A549 (cell line): Measurements from ENCODE around the gene ISCA2. TPM values are rescaled to one million over a fixed set of nuclear protein-coding genes. Genes with fewer than 3 reads are reported as not detected.

Experiments used
- ATAC-seq, 2 experiments: fragments of 200-7000 bp in 1 of 2; fragments of >200 bp in 1 of 2; cut with Nextera tagmentation in 1 of 2; cut with Tn5 transposase in 1 of 2; 3 replicates each; pipeline versions ENCODE4 v1.8.0 to v1.9.1; 2018 to 2020; ENCODE audit warnings: mild to moderate bottlenecking in 1 of 2, moderate library complexity in 1 of 2
- CTCF ChIA-PET: fragments of 300-600 bp; sonication (Branson Sonifier 250); formaldehyde crosslinking; extraction: SDS; loops from one replicate; lab custom pipeline; 2021; ENCODE audit warnings: antibody characterized with exemption, inconsistent platforms; lab: Yijun Ruan, JAX
- POLR2A ChIA-PET: fragments of 350-600 bp; formaldehyde crosslinking; extraction: SDS; loops from one replicate; lab custom pipeline; 2021; ENCODE audit warnings: antibody characterized with exemption, inconsistent platforms; lab: Yijun Ruan, JAX
- DNase-seq, 2 experiments: peaks; one replicate each; pipeline versions ENCODE4 v3.0.0 to v3.0.0-alpha.2; 2011 to 2016; ENCODE audit warnings: low read depth in 1 of 2, low spot score in 1 of 2
- FAIRE-seq: peaks from 2 replicates; lab custom pipeline; 2011; peaks lifted over from hg19 to GRCh38; lab: Jason Lieb, UNC
- H3K27ac ChIP-seq, 2 experiments: fragments of >200 bp; sonication (Bioruptor Twin); formaldehyde crosslinking; 3 replicates each; pipeline ENCODE4 v1.5.1; 2016 to 2017
- H3K4me1 ChIP-seq: fragments of >200 bp; sonication (Bioruptor Twin); formaldehyde crosslinking; 3 replicates; pipeline ENCODE4 v1.6.1; 2016
- H3K4me2 ChIP-seq: fragments of >200 bp; sonication (Bioruptor Twin); formaldehyde crosslinking; 3 replicates; pipeline ENCODE4 v1.6.1; 2016
- H3K4me3 ChIP-seq: fragments of >200 bp; sonication (Bioruptor Twin); formaldehyde crosslinking; 3 replicates; pipeline ENCODE4 v1.5.1; 2016
- H3K9me3 ChIP-seq: fragments of >200 bp; sonication (Bioruptor Twin); formaldehyde crosslinking; 3 replicates; pipeline ENCODE4 v1.6.1; 2016
- BHLHE40 ChIP-seq: IDR thresholded peaks from 2 replicates; pipeline ENCODE4 v1.6.1; 2012; ENCODE audit warnings: low read depth, low read length, inconsistent platforms
- CBX2 ChIP-seq: fragments of 200-600 bp; sonication (generic); IDR thresholded peaks from 2 replicates; pipeline ENCODE4 v1.6.1; 2016; ENCODE audit warnings: low read depth, mild to moderate bottlenecking, borderline replicate concordance
- CEBPB ChIP-seq, 2 experiments: fragments of >200 bp in 1 of 2; sonication (Bioruptor Twin) in 1 of 2; formaldehyde crosslinking in 1 of 2; IDR thresholded peaks; 2 replicates each; pipeline ENCODE4 v1.6.1; 2012 to 2016
- CHD2 ChIP-seq: fragments of 150-350 bp; IDR thresholded peaks from 2 replicates; pipeline ENCODE4 v1.6.1; 2014; ENCODE audit warnings: low read length; ENCODE audit not compliant: partially characterized antibody
- CHD4 ChIP-seq: fragments of 200-600 bp; sonication (generic); IDR thresholded peaks from 2 replicates; pipeline ENCODE4 v1.6.1; 2016; ENCODE audit warnings: antibody characterized with exemption, mild to moderate bottlenecking, borderline replicate concordance
- CTCF ChIP-seq: fragments of >200 bp; sonication (Bioruptor Twin); formaldehyde crosslinking; IDR thresholded peaks from 3 replicates; pipeline ENCODE4 v1.5.1; 2016
- ELK1 ChIP-seq: fragments of 150-350 bp; IDR thresholded peaks from 2 replicates; pipeline ENCODE4 v1.6.1; 2014; ENCODE audit warnings: low read depth, mild to moderate bottlenecking, low read length
- EP300 ChIP-seq, 2 experiments: fragments of >200 bp; sonication (Bioruptor Twin); formaldehyde crosslinking; IDR thresholded peaks; 2 replicates in 1 of 2; 3 replicates in 1 of 2; pipeline ENCODE4 v1.6.1; 2016 to 2017
- ESRRA ChIP-seq: fragments of 150-350 bp; IDR thresholded peaks from 2 replicates; pipeline ENCODE4 v1.6.1; 2014; ENCODE audit warnings: mild to moderate bottlenecking, low read length, borderline replicate concordance
- FOSB ChIP-seq: fragments of 250-450 bp; sonication (Bioruptor Pico); IDR thresholded peaks from 2 replicates; pipeline ENCODE4 v1.5.0; 2020; ENCODE audit warnings: mild to moderate bottlenecking, moderate library complexity
- HES2 ChIP-seq: fragments of >200 bp; sonication (Bioruptor Twin); formaldehyde crosslinking; IDR thresholded peaks from 2 replicates; pipeline ENCODE4 v1.6.1; 2016
- HEYL ChIP-seq: fragments of 250-450 bp; sonication (Bioruptor Pico); IDR thresholded peaks from 2 replicates; pipeline ENCODE4 v1.8.0; 2021; ENCODE audit warnings: mild to moderate bottlenecking, moderate library complexity
- JUN ChIP-seq, 2 experiments: fragments of >200 bp; sonication (Bioruptor Twin); formaldehyde crosslinking; IDR thresholded peaks; 2 replicates in 1 of 2; 3 replicates in 1 of 2; pipeline ENCODE4 v1.6.1; 2016 to 2017
- KDM5A ChIP-seq: fragments of 200-600 bp; sonication (generic); IDR thresholded peaks from 2 replicates; pipeline ENCODE4 v1.6.1; 2016; ENCODE audit warnings: antibody characterized with exemption, mild to moderate bottlenecking
- MAX ChIP-seq: IDR thresholded peaks from 2 replicates; pipeline ENCODE4 v1.6.1; 2012
- MAZ ChIP-seq: fragments of 150-350 bp; IDR thresholded peaks from 2 replicates; pipeline ENCODE4 v1.6.1; 2014; ENCODE audit warnings: antibody characterized with exemption, low read depth, low read length, borderline replicate concordance
- NFE2L2 ChIP-seq: fragments of 150-350 bp; conservative IDR thresholded peaks from 2 replicates; pipeline ENCODE4 v1.6.1; 2014; ENCODE audit warnings: low read length
- PBX3 ChIP-seq: IDR thresholded peaks from 2 replicates; pipeline ENCODE4 v1.6.1; 2012
- PHF8 ChIP-seq: fragments of 200-600 bp; sonication (generic); IDR thresholded peaks from 2 replicates; pipeline ENCODE4 v1.6.1; 2016; ENCODE audit warnings: low read depth, mild to moderate bottlenecking, antibody characterized with exemption, moderate library complexity, borderline replicate concordance
- POLR2A ChIP-seq: IDR thresholded peaks from 2 replicates; pipeline ENCODE4 v1.6.1; 2012; ENCODE audit warnings: mild to moderate bottlenecking, low read length
- RAD21 ChIP-seq, 2 experiments: fragments of >200 bp in 1 of 2; sonication (Bioruptor Twin) in 1 of 2; formaldehyde crosslinking in 1 of 2; IDR thresholded peaks in 1 of 2; conservative IDR thresholded peaks in 1 of 2; 2 replicates in 1 of 2; 3 replicates in 1 of 2; pipeline ENCODE4 v1.6.1; 2012 to 2018; ENCODE audit warnings: inconsistent platforms in 1 of 2
- RCOR1 ChIP-seq: fragments of 150-350 bp; IDR thresholded peaks from 2 replicates; pipeline ENCODE4 v1.6.1; 2014; ENCODE audit warnings: antibody characterized with exemption, low read length, low read depth
- SREBF2 ChIP-seq: fragments of 450-650 bp; IDR thresholded peaks from 2 replicates; pipeline ENCODE4 v1.6.1; 2014; ENCODE audit warnings: mild to moderate bottlenecking, moderate library complexity
- TP53 ChIP-seq: fragments of 250-450 bp; sonication (Bioruptor Pico); IDR thresholded peaks from 2 replicates; pipeline ENCODE4 v1.5.0; 2021; ENCODE audit warnings: mild to moderate bottlenecking, moderate library complexity
- USF2 ChIP-seq: fragments of 450-650 bp; IDR thresholded peaks from 2 replicates; pipeline ENCODE4 v1.6.1; 2014; ENCODE audit warnings: antibody characterized with exemption
- ZC3H11A ChIP-seq: fragments of 450-650 bp; IDR thresholded peaks from 2 replicates; pipeline ENCODE4 v1.6.1; 2014; ENCODE audit warnings: antibody characterized with exemption, mild to moderate bottlenecking
- ZSCAN20 ChIP-seq: fragments of 250-450 bp; sonication (Bioruptor Pico); IDR thresholded peaks from 2 replicates; pipeline ENCODE4 v1.8.0; 2022; ENCODE audit warnings: mild to moderate bottlenecking, moderate library complexity
- WGBS: methylation state at CpG from one replicate; pipeline ENCODE4 v1.1.6; 2017; ENCODE audit errors: missing lambda C conversion rate; 5-methylcytosine and 5-hydroxymethylcytosine counted together
- polyA plus RNA-seq, 4 experiments: library from polyadenylated mRNA; depleted of rRNA in 3 of 4; stranded (reverse); fragments of >200 nt; fragmentation: RNase III in 1 of 4; extraction: RNeasy Plus Mini Kit Qiagen cat#74134 plus additional on column Dnase treatment in 1 of 4; gene quantifications; 2 replicates in 3 of 4; 3 replicates in 1 of 4; pipeline ENCODE4 v1.2.3, GENCODE V29; 2011 to 2017

Gene ISCA2
- polyA plus RNA-seq, 2 of the 4 experiments (the other 2 are of a cell fraction) = 48.8 to 49.3 TPM

GRCh38 chr14:74492776-74493342 is 706 bp upstream of the ISCA2 start, which contains the start of gene NPC2 (continued):
- TF ChIP-seq CHD4 (no peak), EP300 (IDR thresholded peaks at IDR 0.05) (no peak), NFE2L2 (no peak), USF2 (no peak), ESRRA (no peak), FOSB (CRISPR knock-in tag) (no peak), JUN (IDR thresholded peaks at IDR 0.05) (peak in 1 of 2 experiments; percentile 42; a peak in 2 of 5 replicates), HEYL (CRISPR knock-in tag) (no peak), ZC3H11A (no peak), MAX (peak; percentile 31; the same call in 1 of the 2 replicates)

- no peak overlapping the region for H3K27ac ChIP-seq
- no peak for DNase-seq
- no peaks in the 10 kb centered on the region for H3K9me3 ChIP-seq
- WGBS = 87% methylated on average over 2 of the region's 2 CpGs
- H3K4me1 ChIP-seq = peaks cover 21% of the 10 kb centered on the region
- H3K4me3 ChIP-seq = no peak overlapping the region
- no peak for FAIRE-seq
- ChIA-PET CTCF (interaction anchor here (0.8 to 1.6 kb wide), 2 partner anchors 13 to 267 kb away, joined by 3 read pairs; partner anchors contain the start of gene YLPM1), POLR2A (no interaction called here)
- TF ChIP-seq ELK1 (no peak), POLR2A (no peak), SREBF2 (no peak), MAZ (no peak)
- ATAC-seq = no peak
- H3K4me2 ChIP-seq = peak overlapping the region; percentile 81; the same call in 2 of the 3 replicates
Measured at GRCh38 chr14:74495356-74495755, 1.8 kb downstream of the ISCA2 start.

GRCh38 chr14:74500417-74501134 is 7.0 kb downstream of the ISCA2 start:
- CTCF ChIA-PET = interaction anchor here (0.8 to 6.8 kb wide), 22 partner anchors 8 to 130 kb away, joined by 3 to 62 read pairs (median 4); partner anchors contain the start of genes ISCA2, LTBP2 and NPC2
- FAIRE-seq = no peak
- DNase-seq = no peak
- peak overlapping the region in 1 of 2 experiments; percentile 25; a peak in 1 of 6 replicates for H3K27ac ChIP-seq
- TF ChIP-seq CHD2 (no peak), POLR2A (no peak), HES2 (no peak), RCOR1 (no peak), PHF8 (no peak), USF2 (no peak), CEBPB (IDR thresholded peaks at IDR 0.05) (no peak), CTCF (no peak), ZSCAN20 (no peak), PBX3 (no peak), RAD21 (conservative IDR thresholded peaks at IDR 0.05 in 1 of 2, IDR thresholded peaks at IDR 0.05 in 1 of 2) (no peak), CBX2 (no peak), BHLHE40 (no peak), KDM5A (no peak), TP53 (no peak), HEYL (CRISPR knock-in tag) (no peak)
- TF ChIP-seq, all 56 proteins: peak for 0
- H3K9me3 ChIP-seq = no peaks in the 10 kb centered on the region
- POLR2A ChIA-PET = no interaction called here
- no peak overlapping the region for H3K4me3 ChIP-seq
- no peak overlapping the region for H3K4me2 ChIP-seq
- ATAC-seq = peak; percentile 3 to 47; a peak in 4 of 6 replicates
- peaks cover 12% of the 10 kb centered on the region; the same call in 2 of the 3 replicates for H3K4me1 ChIP-seq
- WGBS = 86% methylated on average over 9 of the region's 10 CpGs
